ENCODE data around the gene ELOA2. TPM values are rescaled to one million over a fixed set of nuclear protein-coding genes. Genes with fewer than 3 reads are reported as not detected.
"Not testable (repeated sequence)": the region's sequence is repeated elsewhere in the genome, so short reads cannot be mapped to it uniquely, and the experiment has no call there.

ELOA2 gene
- polyA plus RNA-seq, 1 experiment, result not detected

DNA sequence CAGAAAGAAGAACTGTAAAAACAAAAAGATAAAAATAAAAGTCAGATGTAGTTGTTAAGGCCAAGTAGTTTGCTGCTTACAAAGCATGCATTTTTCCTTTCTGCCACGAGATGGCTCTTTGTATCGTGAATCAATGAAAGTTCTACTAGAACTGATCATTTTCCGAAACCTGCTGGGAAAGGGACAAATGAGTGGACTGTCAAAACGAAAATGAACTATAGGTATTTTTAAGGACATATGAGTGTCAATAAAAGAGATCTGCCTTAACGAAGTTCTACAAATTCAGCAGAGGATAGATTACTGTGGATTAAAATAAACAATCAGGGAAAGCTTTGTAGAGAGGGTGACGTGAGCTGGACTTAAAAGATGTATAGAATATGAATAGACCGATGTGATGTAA lies 15.0 kb upstream of the ELOA2 start:
- no peak overlapping the region for H3K4me3 ChIP-seq (ENCODE audit: low read depth, low read length)
- peak; percentile 77 for TF ChIP-seq CTCF (IDR thresholded peaks at IDR 0.05; ENCODE audit: insufficient read depth, low read depth, low read length)
- DNase-seq (ENCODE audit: low read depth), result no peak
- H3K27me3 ChIP-seq (ENCODE audit: control insufficient read depth, insufficient read depth, low read length), result no peaks in the 10 kb centered on the region
- ChIA-PET CTCF (interaction anchor here (1.0 to 2.2 kb wide), 10 partner anchors 12 to 705 kb away, joined by 3 to 20 read pairs (median 7); no protein-coding TSS in a partner anchor), POLR2A (no interaction called here)
- H3K36me3 ChIP-seq (ENCODE audit: control insufficient read depth, insufficient read depth, low read length), result no peaks in the 10 kb centered on the region

- H3K4me3 ChIP-seq (ENCODE audit: low read depth, low read length), result no peak overlapping the region
- DNase-seq (ENCODE audit: low read depth), result no peak
- H3K27me3 ChIP-seq (ENCODE audit: control insufficient read depth, insufficient read depth, low read length), result no peaks in the 10 kb centered on the region
- ChIA-PET CTCF (no interaction called here), POLR2A (no interaction called here)
- no peaks in the 10 kb centered on the region for H3K36me3 ChIP-seq (ENCODE audit: control insufficient read depth, insufficient read depth, low read length)
- no peak for TF ChIP-seq CTCF (IDR thresholded peaks at IDR 0.05; ENCODE audit: insufficient read depth, low read depth, low read length)
Measured at GRCh38 chr18:47040982-47041381, 5.6 kb upstream of the ELOA2 start.

GRCh38 chr18:47036927-47037578 lies 1.6 kb upstream of the ELOA2 start:
- TF ChIP-seq CTCF (IDR thresholded peaks at IDR 0.05; ENCODE audit: insufficient read depth, low read depth, low read length), result no peak
- H3K4me3 ChIP-seq (ENCODE audit: low read depth, low read length), result no peak overlapping the region
- ChIA-PET CTCF (interaction anchor here (0.6 to 1.6 kb wide), 4 partner anchors 22 to 712 kb away, joined by 3 to 4 read pairs (median 4); no protein-coding TSS in a partner anchor), POLR2A (interaction anchor here (0.7 kb wide), 1 partner anchor 17 kb away, joined by 6 read pairs; no protein-coding TSS in a partner anchor)
- no peak for DNase-seq (ENCODE audit: low read depth)
- H3K36me3 ChIP-seq (ENCODE audit: control insufficient read depth, insufficient read depth, low read length), result no peaks in the 10 kb centered on the region
- no peaks in the 10 kb centered on the region for H3K27me3 ChIP-seq (ENCODE audit: control insufficient read depth, insufficient read depth, low read length)

DNA sequence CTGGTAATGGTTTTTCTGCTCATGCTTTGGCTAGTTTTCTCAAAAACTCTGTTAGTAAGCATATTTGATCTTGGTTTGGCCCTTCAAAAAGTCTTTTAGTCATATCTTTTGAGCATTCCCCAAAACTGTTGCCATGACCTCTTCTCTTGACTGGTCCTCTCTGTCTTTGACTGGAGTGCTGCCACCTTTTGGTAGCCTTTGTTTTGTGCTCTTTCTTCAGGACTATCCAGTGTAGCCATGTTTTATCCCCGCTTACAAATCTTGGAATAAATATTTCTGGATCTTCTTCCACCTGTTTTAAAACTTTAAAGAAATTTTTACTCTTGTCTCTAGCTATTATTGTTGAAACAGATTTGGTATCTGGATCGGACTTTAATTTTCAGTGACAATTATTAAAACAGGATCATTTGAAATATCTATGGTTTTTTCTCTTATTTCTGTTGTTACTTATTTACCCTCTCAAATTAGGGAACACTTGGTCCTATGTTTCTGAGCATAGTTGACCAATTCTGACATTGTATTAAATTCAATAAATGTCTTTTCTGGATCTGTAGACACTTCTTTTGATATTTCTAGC lies 965 bp upstream of the ELOA2 start:
- no peak overlapping the region for H3K4me3 ChIP-seq (ENCODE audit: low read depth, low read length)
- TF ChIP-seq CTCF (IDR thresholded peaks at IDR 0.05; ENCODE audit: insufficient read depth, low read depth, low read length), result peak; percentile 61
- DNase-seq (ENCODE audit: low read depth), result no peak
- ChIA-PET CTCF (interaction anchor here (0.9 to 1.6 kb wide), 2 partner anchors 23 to 247 kb away, joined by 3 read pairs; no protein-coding TSS in a partner anchor), POLR2A (no interaction called here)
- H3K27me3 ChIP-seq (ENCODE audit: control insufficient read depth, insufficient read depth, low read length), result no peaks in the 10 kb centered on the region
- H3K36me3 ChIP-seq (ENCODE audit: control insufficient read depth, insufficient read depth, low read length), result no peaks in the 10 kb centered on the region

GRCh38 chr18:47034591-47034990 lies 830 bp downstream of the ELOA2 start:
- POLR2A ChIA-PET; CTCF ChIA-PET; H3K27me3 ChIP-seq (ENCODE audit: control insufficient read depth, insufficient read depth, low read length); H3K36me3 ChIP-seq (ENCODE audit: control insufficient read depth, insufficient read depth, low read length); DNase-seq (ENCODE audit: low read depth); H3K4me3 ChIP-seq (ENCODE audit: low read depth, low read length): not testable (repeated sequence)
